HG03066 (cell line): ENCODE data around the gene CDKN2D.
A peak's percentile ranks its signal among the peaks of the same experiment; 100 is the strongest.

Source experiments
- ATAC-seq: cut with Tn5 transposase; IDR thresholded peaks from one replicate; pipeline ENCODE4 v1.9.1; 2021; ENCODE audit warnings: low read depth; ENCODE audit not compliant: unreplicated experiment

CDKN2D gene

DNA sequence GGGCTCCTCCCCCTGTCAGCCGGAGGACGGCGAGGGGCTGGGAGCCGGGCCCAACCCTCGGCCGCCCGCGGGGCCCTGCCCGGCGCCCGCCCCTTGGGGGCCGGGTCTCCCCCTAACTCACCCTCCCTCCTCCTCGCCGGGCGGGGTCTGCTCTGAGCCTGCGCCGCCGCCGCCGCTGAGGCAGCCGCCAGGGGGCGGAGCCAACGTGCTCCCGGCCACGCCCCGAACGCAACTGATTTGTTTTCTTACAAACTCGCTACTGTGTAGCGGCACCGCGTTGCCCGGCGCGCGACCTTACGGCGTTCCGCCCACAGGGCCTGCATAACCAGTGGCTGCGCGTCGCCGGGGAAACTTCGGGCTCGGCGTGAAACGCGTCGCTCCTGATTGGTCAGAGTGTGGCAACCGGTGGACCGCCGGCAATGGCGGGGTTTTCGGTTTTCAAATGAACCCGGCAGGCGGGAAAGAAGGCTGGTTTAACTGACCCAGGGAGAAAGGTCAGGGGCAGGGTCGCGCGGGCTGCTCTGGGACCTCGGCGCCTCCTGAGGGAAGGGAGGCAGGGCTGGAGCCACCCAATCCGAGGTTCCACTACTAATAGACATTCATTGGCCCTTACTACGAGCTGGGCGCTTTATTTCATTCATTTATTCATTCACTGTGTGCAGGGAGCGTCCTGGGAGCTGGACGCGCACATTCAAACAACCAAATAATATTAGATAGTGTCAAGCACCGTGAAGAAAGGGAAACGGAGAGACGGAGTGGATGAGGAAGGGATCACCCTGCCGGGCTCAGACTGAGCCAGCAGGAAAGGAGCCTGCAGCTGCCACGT, at the start of gene CDKN2D:
Gene CDKN2D (minus strand): TSS at position 154 of the 826 bp plus-strand sequence. CDS start 326 bp downstream, outside the sequence.
- peak; percentile 51 for ATAC-seq

DNA sequence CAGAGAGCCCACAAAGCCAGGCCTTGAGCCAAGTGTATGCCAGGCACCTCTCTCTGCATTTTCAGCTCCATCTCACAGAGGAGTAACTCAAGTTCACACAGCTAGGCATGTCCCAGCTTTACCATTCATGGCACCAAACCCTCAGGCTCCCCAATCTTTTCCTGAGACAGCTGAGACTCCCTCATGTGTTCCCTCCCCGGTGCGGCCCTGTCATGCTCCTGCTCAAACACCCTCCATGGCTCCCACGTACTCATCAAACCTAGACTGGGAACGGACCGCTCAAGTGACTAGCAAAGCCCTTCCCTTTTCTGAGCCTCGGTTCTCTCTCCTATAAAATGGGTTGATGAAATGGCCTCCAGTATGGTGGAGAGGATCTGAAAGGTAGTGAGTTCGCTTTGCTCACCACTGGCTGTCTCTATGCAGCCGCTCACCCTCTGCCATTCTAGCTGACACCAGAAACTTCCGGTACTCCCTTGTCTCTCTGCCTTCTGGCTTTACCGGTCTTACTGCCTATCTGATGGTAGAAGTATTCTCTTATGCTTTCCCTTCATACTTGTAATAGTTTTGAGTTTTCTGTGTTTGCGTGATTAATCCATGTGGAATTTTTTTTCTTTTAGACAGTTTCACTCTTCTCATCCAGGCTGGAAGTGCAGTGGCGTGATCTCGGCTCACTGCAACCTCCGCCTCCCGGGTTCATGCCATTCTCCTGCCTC, 48.8 kb upstream of the CDKN2D start:
- no peak for ATAC-seq

GRCh38 chr19:10615429-10616023, 46.7 kb upstream of the CDKN2D start:
- ATAC-seq, result no peak

GRCh38 chr19:10612499-10613119, 43.8 kb upstream of the CDKN2D start:
- no peak for ATAC-seq

GRCh38 chr19:10611907-10612306, 43.1 kb upstream of the CDKN2D start:
- no peak for ATAC-seq

DNA sequence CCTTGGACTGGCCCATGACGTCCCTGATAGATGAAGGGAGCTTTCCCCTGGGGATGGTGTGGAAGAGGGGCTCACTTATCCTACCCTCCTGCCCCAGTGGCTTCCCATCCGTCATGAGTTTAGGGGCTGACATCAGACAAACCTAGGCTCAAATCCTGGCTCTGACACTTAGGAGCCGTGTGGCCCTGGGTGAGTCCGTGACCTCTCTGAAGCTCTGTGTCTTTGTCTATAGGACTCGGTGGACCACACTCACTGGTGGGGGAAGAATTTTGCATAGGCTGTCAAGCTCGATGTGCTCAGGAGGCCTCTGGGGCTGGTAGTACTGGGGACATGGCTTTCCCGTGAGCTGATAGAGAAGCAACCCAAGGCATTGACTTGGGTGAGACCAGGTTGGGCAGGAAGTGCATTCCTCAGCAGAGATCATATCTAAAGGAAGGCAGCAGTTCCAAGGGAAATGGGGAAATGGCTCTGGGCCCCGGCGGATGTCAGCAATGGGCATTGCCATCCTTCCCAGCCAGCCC, 35.7 kb upstream of the CDKN2D start:
- ATAC-seq, result no peak

DNA sequence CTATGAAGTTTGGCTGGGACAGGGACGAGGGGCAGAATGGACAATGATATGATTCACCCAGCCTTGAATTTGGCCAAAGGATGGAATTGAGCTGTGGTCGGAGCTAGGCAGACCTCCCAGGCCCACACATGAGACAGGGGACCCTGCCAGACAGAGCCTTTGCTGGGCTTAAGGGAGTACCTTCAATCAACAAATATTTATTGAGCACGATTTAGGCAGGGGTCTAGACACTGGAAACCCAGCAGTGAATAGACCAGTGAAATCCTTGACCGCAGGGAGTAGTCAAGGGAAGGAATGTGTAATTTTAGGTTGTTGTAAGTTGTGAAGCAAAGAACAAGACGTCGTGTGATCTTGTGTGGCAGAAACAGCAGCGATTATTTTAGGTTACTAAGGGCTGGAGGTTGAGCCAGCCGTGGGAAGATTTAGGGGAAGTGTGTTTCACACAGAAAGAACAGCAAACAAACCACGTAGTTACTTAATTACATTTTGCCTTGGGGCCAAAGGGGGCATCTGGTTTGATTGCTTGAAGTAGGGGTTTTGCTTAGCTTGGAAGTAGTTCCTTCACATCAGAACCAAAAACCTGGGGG, 35.2 kb upstream of the CDKN2D start:
- ATAC-seq, result no peak

DNA sequence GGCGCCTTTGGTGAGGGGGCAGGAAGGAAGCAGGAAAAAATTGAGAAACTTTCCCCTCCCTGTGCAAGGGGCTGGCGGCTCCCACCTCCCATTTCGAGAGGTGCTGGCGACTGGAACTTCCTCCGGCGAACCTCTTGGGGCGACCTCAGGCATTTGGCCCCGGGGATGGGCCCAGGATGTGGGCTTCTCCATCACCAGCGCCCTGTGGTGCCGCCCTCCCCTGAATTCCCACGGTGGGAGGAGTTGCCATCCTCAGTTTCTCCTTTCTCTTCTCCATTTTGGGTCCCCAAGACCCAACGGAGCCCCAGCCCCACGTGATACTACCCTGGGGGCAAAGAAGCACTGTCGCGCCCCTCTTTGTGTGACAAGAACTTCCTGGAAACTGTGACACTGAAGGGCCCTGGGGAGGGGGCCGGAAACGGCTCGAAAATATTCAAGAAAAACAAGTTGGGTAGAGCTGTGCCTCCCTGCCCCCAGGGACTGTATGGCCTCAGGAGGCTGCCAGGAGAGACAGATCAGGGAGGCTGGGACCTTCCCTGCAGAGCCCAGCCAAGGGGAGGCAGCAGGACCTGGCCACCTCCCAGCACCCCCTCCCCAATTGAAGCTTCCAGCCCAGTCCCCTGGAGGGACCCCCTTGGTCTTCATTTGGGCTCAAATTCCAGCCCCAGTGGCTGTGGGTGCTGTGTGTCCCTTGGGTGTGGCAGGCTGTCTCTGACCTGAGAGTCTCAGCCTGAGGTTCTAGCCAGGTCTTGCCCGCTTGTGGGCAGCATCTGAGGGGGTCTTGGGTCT, 34.5 kb upstream of the CDKN2D start:
- ATAC-seq, result no peak

- ATAC-seq, result no peak
Measured at GRCh38 chr19:10602330-10603083, 33.7 kb upstream of the CDKN2D start.

GRCh38 chr19:10601999-10602329, 33.2 kb upstream of the CDKN2D start:
- no peak for ATAC-seq

DNA sequence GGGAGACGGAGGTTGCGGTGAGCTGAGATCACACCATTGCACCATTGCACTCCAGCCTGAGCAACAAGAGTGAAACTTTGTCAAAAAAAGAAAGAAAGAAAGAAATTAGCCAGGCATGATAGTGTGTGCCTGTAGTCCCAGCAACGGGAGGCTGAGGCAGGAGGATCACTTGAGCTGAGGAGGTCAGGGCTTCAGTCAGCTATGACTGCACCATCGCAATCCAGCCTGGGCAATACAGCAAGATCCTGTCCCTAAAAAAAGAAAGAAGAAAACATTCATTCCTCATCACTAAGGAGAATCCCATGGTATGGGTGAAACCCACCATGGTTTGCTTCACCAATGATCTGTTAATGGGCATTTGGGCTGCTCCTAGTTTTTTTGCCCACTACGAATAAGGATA, 31.4 kb upstream of the CDKN2D start:
- ATAC-seq, result no peak

GRCh38 chr19:10593820-10594637, 25.2 kb upstream of the CDKN2D start:
- ATAC-seq, result peak; percentile 58

- no peak for ATAC-seq
Measured at GRCh38 chr19:10593148-10593547, 24.4 kb upstream of the CDKN2D start.

GRCh38 chr19:10587839-10588150, 19.0 kb upstream of the CDKN2D start:
- ATAC-seq, result no peak

GRCh38 chr19:10587022-10587838, 18.5 kb upstream of the CDKN2D start, which contains the start of gene AP1M2:
AP1M2 (minus strand) TSS chr19:10587312; CDS start chr19:10587231, 81 bp downstream.
- ATAC-seq, result no peak

GRCh38 chr19:10586396-10586795, 17.6 kb upstream of the CDKN2D start:
- ATAC-seq, result no peak

DNA sequence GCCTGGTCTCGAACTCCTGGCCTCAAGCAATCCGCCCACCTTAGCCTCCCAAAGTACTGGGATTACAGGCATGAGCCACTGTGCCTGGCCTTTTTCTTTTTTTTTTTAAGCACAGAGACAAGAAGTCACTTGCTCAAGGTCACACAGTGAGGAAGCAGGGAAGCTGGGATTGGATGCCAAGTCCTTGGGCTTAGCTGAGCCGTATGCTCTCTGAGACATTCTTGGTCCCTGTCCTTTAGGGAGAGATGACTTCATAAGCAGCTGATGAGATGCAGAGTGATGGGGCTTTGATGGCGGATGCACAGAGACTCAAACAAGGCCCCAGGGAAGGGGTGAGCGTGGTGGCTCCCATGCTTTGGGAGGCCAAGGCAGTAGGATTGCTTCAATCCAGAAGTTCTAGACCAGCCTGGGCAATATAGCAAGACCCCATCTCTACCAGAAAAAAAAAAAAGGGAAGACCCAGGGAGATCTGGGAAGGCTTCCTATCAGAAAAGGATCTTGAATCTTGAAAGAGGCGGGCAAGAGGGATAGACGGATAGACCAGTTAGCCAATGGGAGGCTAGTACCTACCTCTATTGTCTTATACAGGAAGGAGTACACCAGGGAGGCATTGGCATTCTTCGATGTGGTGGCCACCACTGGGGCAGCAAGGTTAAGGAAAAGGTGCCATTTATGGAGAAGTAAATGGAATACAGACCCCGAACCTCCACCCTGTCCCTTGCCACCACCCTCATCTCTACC, 14.4 kb upstream of the CDKN2D start:
- ATAC-seq, result no peak
